Measurements from ENCODE around the gene ARSD. TPM values are rescaled to one million over a fixed set of nuclear protein-coding genes. Genes with fewer than 3 reads are reported as not detected.
"Not testable (repeated sequence)": the region's sequence is repeated elsewhere in the genome, so short reads cannot be mapped to it uniquely, and the experiment has no call there.

Gene ARSD
- total RNA-seq, 1 donor from 2014 or later: 19.8 TPM

DNA sequence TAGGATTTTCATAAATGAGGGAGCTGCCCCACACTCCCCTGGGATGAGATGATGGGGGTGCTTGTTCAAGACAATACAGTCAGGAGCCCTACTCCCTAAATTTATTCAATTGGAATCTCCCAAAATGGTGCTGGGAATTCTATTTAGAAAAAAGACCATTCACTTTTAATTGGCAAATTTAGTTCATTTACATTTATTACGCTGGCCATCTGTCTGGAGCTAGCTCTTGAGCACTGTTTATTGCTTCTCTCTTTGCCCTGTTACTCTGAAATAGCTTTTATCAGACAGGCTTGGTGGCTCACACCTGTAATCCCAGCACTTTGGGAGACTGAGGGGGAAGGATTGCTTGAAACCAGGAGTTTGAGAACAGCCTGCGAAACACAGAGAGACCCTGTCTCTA lies 2.0 kb upstream of the ARSD start:
- Mint-ChIP-seq H3K9me3 (ENCODE audit: unreplicated experiment) (no peaks in the 10 kb centered on the region), H3K27me3 (ENCODE audit: unreplicated experiment) (peaks cover 4% of the 10 kb centered on the region), H3K4me1 (ENCODE audit: unreplicated experiment) (peaks cover 5% of the 10 kb centered on the region), H3K36me3 (ENCODE audit: low read depth, unreplicated experiment) (peaks cover 8% of the 10 kb centered on the region), H3K4me3 (ENCODE audit: unreplicated experiment) (no peak overlapping the region), H3K27ac (ENCODE audit: unreplicated experiment) (no peak overlapping the region)
- TF ChIP-seq, protein P1, sequence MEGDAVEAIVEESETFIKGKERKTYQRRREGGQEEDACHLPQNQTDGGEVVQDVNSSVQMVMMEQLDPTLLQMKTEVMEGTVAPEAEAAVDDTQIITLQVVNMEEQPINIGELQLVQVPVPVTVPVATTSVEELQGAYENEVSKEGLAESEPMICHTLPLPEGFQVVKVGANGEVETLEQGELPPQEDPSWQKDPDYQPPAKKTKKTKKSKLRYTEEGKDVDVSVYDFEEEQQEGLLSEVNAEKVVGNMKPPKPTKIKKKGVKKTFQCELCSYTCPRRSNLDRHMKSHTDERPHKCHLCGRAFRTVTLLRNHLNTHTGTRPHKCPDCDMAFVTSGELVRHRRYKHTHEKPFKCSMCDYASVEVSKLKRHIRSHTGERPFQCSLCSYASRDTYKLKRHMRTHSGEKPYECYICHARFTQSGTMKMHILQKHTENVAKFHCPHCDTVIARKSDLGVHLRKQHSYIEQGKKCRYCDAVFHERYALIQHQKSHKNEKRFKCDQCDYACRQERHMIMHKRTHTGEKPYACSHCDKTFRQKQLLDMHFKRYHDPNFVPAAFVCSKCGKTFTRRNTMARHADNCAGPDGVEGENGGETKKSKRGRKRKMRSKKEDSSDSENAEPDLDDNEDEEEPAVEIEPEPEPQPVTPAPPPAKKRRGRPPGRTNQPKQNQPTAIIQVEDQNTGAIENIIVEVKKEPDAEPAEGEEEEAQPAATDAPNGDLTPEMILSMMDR (IDR thresholded peaks at IDR 0.05; ENCODE audit: unreplicated experiment): no peak
- DNase-seq (ENCODE audit: low spot score): no peak

DNA sequence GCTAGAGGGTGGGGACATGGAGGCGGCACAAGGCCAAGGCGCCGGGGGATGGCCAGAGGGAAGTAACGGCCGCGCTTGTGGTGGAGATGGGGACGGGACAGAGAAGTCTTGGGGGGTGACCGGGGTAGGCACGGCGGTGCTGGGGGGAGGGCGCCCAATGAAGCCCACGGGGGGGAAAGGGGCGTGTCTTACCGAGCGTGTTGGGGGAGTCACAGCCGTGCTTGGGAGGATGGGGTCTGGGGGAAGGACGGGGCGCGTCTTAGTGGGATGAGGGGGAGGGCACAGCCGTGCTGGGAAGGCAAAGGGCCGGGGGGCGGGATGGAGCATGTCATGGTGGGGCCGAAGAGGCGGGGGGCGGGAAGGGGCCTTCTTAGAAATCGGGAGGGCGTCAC lies 952 bp downstream of the ARSD start:
- TF ChIP-seq, protein P1 (IDR thresholded peaks at IDR 0.05; ENCODE audit: unreplicated experiment): no peak
- DNase-seq (ENCODE audit: low spot score): peak; percentile 34
- H3K4me1 Mint-ChIP-seq (ENCODE audit: unreplicated experiment): no peaks in the 10 kb centered on the region

DNA sequence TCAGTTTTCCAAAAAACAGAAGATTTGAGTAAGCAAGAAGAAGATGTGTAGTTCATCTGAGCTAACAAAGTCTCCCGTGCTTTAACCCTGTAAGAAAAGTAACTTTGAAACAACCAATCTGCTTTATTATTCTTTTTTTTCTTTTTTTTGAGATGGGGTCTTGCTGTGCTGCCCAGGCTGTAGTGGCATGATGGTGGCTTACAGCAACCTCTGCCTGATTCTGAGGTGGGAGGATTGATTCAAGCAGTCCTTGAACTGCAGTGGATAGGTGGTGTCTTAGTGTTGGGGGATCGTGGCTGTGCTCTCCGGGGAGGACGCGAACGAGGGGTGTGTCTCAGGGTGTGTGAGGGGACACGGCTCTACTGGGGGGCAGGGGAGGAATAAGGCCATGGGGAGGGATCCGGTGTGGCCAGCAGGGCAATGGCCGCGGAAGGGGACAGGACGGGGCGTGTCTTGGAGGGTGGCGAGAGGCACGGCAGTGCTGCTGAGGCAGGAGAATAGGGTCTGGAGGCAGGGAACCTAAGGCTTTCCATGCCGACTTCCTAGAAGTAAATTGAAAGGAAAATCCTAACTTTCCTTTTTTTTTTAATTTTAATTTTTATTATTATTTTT lies 2.4 kb downstream of the ARSD start:
- Mint-ChIP-seq H3K4me1 (ENCODE audit: unreplicated experiment) (no peaks in the 10 kb centered on the region), H3K9me3 (ENCODE audit: unreplicated experiment) (no peaks in the 10 kb centered on the region), H3K36me3 (ENCODE audit: low read depth, unreplicated experiment) (peaks cover 8% of the 10 kb centered on the region), H3K27ac (ENCODE audit: unreplicated experiment) (no peak overlapping the region), H3K4me3 (ENCODE audit: unreplicated experiment) (no peak overlapping the region), H3K27me3 (ENCODE audit: unreplicated experiment) (peaks cover 3% of the 10 kb centered on the region)
- DNase-seq (ENCODE audit: low spot score): no peak
- TF ChIP-seq, protein P1 (IDR thresholded peaks at IDR 0.05; ENCODE audit: unreplicated experiment): no peak

More for the DNA sequence above, 952 bp downstream of the ARSD start:
- H3K9me3 Mint-ChIP-seq (ENCODE audit: unreplicated experiment): no peaks in the 10 kb centered on the region
- H3K27ac Mint-ChIP-seq (ENCODE audit: unreplicated experiment): peak overlapping the region; percentile 87
- peak overlapping the region; percentile 80 for H3K4me3 Mint-ChIP-seq (ENCODE audit: unreplicated experiment)
- H3K27me3 Mint-ChIP-seq (ENCODE audit: unreplicated experiment): peaks cover 4% of the 10 kb centered on the region
- H3K36me3 Mint-ChIP-seq (ENCODE audit: low read depth, unreplicated experiment): peaks cover 8% of the 10 kb centered on the region

DNA sequence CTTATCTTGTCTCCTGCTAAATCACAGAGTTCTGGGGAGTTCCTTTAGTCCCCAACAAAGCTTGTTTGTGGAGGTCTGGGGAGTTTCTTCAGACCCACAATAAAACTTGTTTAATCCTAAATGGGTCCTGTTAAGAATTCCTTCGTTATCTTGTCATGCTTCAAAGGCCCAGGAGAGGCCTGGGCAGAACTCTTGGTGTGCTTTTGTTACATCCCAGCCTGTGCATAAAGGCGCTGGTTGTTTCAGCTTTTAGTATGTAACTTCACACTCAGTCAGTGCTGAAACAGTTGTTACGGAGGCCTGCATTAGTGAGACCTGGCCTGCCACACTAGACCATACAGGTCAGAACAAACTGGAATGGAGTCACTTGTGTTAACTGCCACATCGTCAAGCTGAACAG lies 2.9 kb downstream of the ARSD start:
- H3K36me3 Mint-ChIP-seq (ENCODE audit: low read depth, unreplicated experiment): peaks cover 10% of the 10 kb centered on the region
- H3K4me1 Mint-ChIP-seq (ENCODE audit: unreplicated experiment); H3K4me3 Mint-ChIP-seq (ENCODE audit: unreplicated experiment); H3K27ac Mint-ChIP-seq (ENCODE audit: unreplicated experiment); DNase-seq (ENCODE audit: low spot score); H3K9me3 Mint-ChIP-seq (ENCODE audit: unreplicated experiment); H3K27me3 Mint-ChIP-seq (ENCODE audit: unreplicated experiment): not testable (repeated sequence)

- no peak overlapping the region for H3K4me3 Mint-ChIP-seq (ENCODE audit: unreplicated experiment)
- H3K4me1 Mint-ChIP-seq (ENCODE audit: unreplicated experiment): no peaks in the 10 kb centered on the region
- no peaks in the 10 kb centered on the region for H3K9me3 Mint-ChIP-seq (ENCODE audit: unreplicated experiment)
- H3K36me3 Mint-ChIP-seq (ENCODE audit: low read depth, unreplicated experiment): peaks cover 18% of the 10 kb centered on the region
- DNase-seq (ENCODE audit: low spot score): no peak
- peaks cover 9% of the 10 kb centered on the region for H3K27me3 Mint-ChIP-seq (ENCODE audit: unreplicated experiment)
- H3K27ac Mint-ChIP-seq (ENCODE audit: unreplicated experiment): no peak overlapping the region
- TF ChIP-seq, protein P1 (IDR thresholded peaks at IDR 0.05; ENCODE audit: unreplicated experiment): no peak
Measured at GRCh38 chrX:2924151-2924550, 5.0 kb downstream of the ARSD start.

All from endothelial cell (in vitro differentiated cells).